Measurements from ENCODE around the gene MAGI2. TPM values are rescaled to one million over a fixed set of nuclear protein-coding genes. Genes with fewer than 3 reads are reported as not detected.

MAGI2 gene
- total and polyA plus RNA-seq, 2 experiments from 2014 or later: 10.4 to 26.4 TPM

DNA sequence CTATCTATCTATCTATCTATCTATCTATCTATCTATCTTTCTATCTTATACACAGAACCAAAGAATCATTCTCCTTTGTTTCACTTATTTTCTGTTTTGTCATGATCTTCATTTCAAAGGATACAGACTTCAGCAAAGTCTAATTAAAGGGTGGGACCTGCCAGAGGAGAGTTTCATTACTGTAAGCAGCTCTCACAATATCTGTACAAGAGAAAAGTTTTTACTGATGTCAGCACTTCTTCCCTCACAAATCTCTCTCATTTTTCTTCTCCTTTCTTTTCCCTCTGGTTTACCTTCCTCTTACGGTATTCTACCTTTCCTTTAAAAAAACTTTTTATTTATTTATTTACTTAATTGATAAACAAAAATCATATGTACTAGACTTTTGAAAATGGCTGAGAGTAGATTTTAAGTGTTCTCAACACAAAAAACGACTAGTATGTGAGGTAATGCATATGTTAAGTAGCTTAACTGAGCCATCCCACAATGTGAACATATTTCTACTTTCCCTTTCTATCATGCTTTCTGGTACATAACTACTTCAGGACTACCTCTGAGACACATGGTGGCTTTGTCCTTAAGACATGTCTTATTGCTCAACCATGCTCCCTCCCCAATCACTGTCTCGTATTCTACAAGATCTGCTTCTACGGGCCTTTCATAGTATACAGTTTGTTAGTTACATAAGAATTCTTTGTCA, 955.6 kb downstream of the MAGI2 start:
- Mint-ChIP-seq H3K27ac (peak overlapping the region; percentile 62; the same call in 1 of the 2 replicates), H3K4me3 (no peak overlapping the region), H3K4me1 (peaks cover 33% of the 10 kb centered on the region), H3K27me3 (ENCODE audit: insufficient read depth, low read depth, poor library complexity) (no peaks in the 10 kb centered on the region), H3K36me3 (ENCODE audit: low read depth) (peaks cover 3% of the 10 kb centered on the region; the same call in 1 of the 3 replicates), H3K9me3 (no peaks in the 10 kb centered on the region)
- DNase-seq (ENCODE audit: low spot score) (peak; percentile 30), ATAC-seq (peak; percentile 52)
- peak overlapping the region; percentile 33 for H3K4me2 ChIP-seq
- H3K79me2 ChIP-seq (replicated peaks; ENCODE audit: insufficient read depth): no peaks in the 10 kb centered on the region
- no peak overlapping the region for H2AFZ ChIP-seq
- no peaks in the 10 kb centered on the region for H3K27me3 ChIP-seq (ENCODE audit: insufficient read depth)
- no peaks in the 10 kb centered on the region for H4K20me1 ChIP-seq (replicated peaks; ENCODE audit: insufficient read depth)
- peaks cover 29% of the 10 kb centered on the region for H3K4me1 ChIP-seq (ENCODE audit: insufficient read depth)
- H3K9me2 ChIP-seq (ENCODE audit: insufficient read depth): no peaks in the 10 kb centered on the region
- H3K4me3 ChIP-seq: no peak overlapping the region
- TF ChIP-seq EZH2 (IDR thresholded peaks at IDR 0.05; ENCODE audit: low read depth, unreplicated experiment) (no peak), ZNF462 (CRISPR knock-in tag; IDR thresholded peaks at IDR 0.05) (no peak), CTCF (conservative IDR thresholded peaks at IDR 0.05; ENCODE audit: low read depth in 2 of 2) (no peak), POLR2AphosphoS5 (IDR thresholded peaks at IDR 0.05; ENCODE audit: low read depth) (no peak), REST (IDR thresholded peaks at IDR 0.05; ENCODE audit: unreplicated experiment) (no peak)
- TF ChIP-seq, protein P1, sequence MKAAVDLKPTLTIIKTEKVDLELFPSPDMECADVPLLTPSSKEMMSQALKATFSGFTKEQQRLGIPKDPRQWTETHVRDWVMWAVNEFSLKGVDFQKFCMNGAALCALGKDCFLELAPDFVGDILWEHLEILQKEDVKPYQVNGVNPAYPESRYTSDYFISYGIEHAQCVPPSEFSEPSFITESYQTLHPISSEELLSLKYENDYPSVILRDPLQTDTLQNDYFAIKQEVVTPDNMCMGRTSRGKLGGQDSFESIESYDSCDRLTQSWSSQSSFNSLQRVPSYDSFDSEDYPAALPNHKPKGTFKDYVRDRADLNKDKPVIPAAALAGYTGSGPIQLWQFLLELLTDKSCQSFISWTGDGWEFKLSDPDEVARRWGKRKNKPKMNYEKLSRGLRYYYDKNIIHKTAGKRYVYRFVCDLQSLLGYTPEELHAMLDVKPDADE (IDR thresholded peaks at IDR 0.05): no peak
- H3K27ac ChIP-seq (ENCODE audit: low read depth): peak overlapping the region; percentile 3; the same call in 1 of the 2 replicates
- peaks cover 2% of the 10 kb centered on the region; the same call in 1 of the 2 replicates for H3K36me3 ChIP-seq (ENCODE audit: insufficient read depth)
- H3F3A ChIP-seq (replicated peaks; ENCODE audit: low read depth): no peaks in the 10 kb centered on the region
